Measurements from ENCODE around the gene KAZN.

Gene KAZN

DNA sequence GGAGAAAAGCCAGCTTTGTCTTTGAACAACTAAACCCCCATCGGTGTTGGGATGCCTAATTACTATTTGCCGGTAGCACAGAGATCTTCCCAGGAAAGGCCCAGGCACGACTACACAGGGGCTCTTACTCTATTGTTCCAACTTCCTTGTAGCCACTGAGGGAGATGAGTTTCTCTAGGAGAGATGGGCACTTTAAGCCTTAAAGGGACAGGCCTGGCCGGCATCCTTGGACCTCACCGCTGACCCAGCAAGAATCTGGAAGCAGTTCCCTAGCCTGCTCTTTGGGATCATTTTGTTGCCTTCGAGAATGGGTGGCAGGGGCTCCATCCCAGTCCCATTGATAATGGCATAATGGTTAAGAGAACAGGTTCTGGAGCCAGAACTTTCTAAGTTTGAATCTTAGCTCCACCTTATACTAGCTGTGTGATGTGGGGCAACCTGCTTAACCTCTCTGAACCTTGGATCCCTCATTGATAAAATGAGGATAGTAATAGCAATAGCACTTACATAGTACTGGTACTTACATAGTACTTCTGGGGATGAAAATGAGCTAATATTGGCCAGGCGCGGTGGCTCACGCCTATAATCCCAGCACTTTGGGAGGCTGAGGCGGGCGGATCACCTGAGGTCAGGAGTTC, 316.0 kb downstream of the KAZN start:
- TF ChIP-seq PPARA (CRISPR knock-in tag; IDR thresholded peaks at IDR 0.05; ENCODE audit: borderline replicate concordance) (no peak), ZC3H10 (CRISPR knock-in tag; IDR thresholded peaks at IDR 0.05) (no peak), ARNTL (CRISPR knock-in tag; IDR thresholded peaks at IDR 0.05; ENCODE audit: borderline replicate concordance, low read depth) (no peak), ISL1 (CRISPR knock-in tag; IDR thresholded peaks at IDR 0.05) (no peak), SNAI2 (CRISPR knock-in tag; IDR thresholded peaks at IDR 0.05) (no peak), ZNF565 (CRISPR knock-in tag; conservative IDR thresholded peaks at IDR 0.05; ENCODE audit: low read depth) (no peak), TCF4 (CRISPR knock-in tag; IDR thresholded peaks at IDR 0.05; ENCODE audit: borderline replicate concordance) (no peak), GLIS3 (CRISPR knock-in tag; IDR thresholded peaks at IDR 0.05) (no peak), BACH2 (CRISPR knock-in tag; IDR thresholded peaks at IDR 0.05; ENCODE audit: borderline replicate concordance) (no peak), TOX (CRISPR knock-in tag; IDR thresholded peaks at IDR 0.05; ENCODE audit: borderline replicate concordance) (no peak), TSHZ2 (CRISPR knock-in tag; IDR thresholded peaks at IDR 0.05) (no peak), ZNF8 (CRISPR knock-in tag; IDR thresholded peaks at IDR 0.05) (no peak)
- TF ChIP-seq, protein P1, sequence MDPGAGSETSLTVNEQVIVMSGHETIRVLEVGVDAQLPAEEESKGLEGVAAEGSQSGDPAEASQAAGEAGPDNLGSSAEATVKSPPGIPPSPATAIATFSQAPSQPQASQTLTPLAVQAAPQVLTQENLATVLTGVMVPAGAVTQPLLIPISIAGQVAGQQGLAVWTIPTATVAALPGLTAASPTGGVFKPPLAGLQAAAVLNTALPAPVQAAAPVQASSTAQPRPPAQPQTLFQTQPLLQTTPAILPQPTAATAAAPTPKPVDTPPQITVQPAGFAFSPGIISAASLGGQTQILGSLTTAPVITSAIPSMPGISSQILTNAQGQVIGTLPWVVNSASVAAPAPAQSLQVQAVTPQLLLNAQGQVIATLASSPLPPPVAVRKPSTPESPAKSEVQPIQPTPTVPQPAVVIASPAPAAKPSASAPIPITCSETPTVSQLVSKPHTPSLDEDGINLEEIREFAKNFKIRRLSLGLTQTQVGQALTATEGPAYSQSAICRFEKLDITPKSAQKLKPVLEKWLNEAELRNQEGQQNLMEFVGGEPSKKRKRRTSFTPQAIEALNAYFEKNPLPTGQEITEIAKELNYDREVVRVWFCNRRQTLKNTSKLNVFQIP (CRISPR knock-in tag; IDR thresholded peaks at IDR 0.05; ENCODE audit: borderline replicate concordance, low read depth): no peak
- TF ChIP-seq, protein P2, sequence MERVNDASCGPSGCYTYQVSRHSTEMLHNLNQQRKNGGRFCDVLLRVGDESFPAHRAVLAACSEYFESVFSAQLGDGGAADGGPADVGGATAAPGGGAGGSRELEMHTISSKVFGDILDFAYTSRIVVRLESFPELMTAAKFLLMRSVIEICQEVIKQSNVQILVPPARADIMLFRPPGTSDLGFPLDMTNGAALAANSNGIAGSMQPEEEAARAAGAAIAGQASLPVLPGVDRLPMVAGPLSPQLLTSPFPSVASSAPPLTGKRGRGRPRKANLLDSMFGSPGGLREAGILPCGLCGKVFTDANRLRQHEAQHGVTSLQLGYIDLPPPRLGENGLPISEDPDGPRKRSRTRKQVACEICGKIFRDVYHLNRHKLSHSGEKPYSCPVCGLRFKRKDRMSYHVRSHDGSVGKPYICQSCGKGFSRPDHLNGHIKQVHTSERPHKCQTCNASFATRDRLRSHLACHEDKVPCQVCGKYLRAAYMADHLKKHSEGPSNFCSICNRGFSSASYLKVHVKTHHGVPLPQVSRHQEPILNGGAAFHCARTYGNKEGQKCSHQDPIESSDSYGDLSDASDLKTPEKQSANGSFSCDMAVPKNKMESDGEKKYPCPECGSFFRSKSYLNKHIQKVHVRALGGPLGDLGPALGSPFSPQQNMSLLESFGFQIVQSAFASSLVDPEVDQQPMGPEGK (CRISPR knock-in tag; IDR thresholded peaks at IDR 0.05; ENCODE audit: borderline replicate concordance): no peak
- no peak for ATAC-seq

- no peak for TF ChIP-seq ESRRG (CRISPR knock-in tag; IDR thresholded peaks at IDR 0.05)
- TF ChIP-seq ZC3H10 (CRISPR knock-in tag; IDR thresholded peaks at IDR 0.05): no peak
- no peak for TF ChIP-seq OSR1 (CRISPR knock-in tag; IDR thresholded peaks at IDR 0.05)
- TF ChIP-seq PPARA (CRISPR knock-in tag; IDR thresholded peaks at IDR 0.05; ENCODE audit: borderline replicate concordance): no peak
- TF ChIP-seq ARNTL (CRISPR knock-in tag; IDR thresholded peaks at IDR 0.05; ENCODE audit: borderline replicate concordance, low read depth): no peak
- TF ChIP-seq, protein P1 (CRISPR knock-in tag; IDR thresholded peaks at IDR 0.05; ENCODE audit: borderline replicate concordance, low read depth): no peak
- no peak for TF ChIP-seq TSHZ2 (CRISPR knock-in tag; IDR thresholded peaks at IDR 0.05)
- peak; percentile 94 for ATAC-seq
Observed at GRCh38 chr1:14915356-14916054, 317.0 kb downstream of the KAZN start.

GRCh38 chr1:14919289-14919688, 320.8 kb downstream of the KAZN start:
- no peak for ATAC-seq
- TF ChIP-seq, protein P3, sequence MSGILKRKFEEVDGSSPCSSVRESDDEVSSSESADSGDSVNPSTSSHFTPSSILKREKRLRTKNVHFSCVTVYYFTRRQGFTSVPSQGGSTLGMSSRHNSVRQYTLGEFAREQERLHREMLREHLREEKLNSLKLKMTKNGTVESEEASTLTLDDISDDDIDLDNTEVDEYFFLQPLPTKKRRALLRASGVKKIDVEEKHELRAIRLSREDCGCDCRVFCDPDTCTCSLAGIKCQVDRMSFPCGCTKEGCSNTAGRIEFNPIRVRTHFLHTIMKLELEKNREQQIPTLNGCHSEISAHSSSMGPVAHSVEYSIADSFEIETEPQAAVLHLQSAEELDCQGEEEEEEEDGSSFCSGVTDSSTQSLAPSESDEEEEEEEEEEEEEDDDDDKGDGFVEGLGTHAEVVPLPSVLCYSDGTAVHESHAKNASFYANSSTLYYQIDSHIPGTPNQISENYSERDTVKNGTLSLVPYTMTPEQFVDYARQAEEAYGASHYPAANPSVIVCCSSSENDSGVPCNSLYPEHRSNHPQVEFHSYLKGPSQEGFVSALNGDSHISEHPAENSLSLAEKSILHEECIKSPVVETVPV (CRISPR knock-in tag; IDR thresholded peaks at IDR 0.05): no peak
- TF ChIP-seq SNAI2 (CRISPR knock-in tag; IDR thresholded peaks at IDR 0.05): no peak
- TF ChIP-seq CSDC2 (CRISPR knock-in tag; IDR thresholded peaks at IDR 0.05): no peak
- no peak for TF ChIP-seq ZNF8 (CRISPR knock-in tag; IDR thresholded peaks at IDR 0.05)
- TF ChIP-seq ESRRG (CRISPR knock-in tag; IDR thresholded peaks at IDR 0.05): no peak
- TF ChIP-seq, protein P4, sequence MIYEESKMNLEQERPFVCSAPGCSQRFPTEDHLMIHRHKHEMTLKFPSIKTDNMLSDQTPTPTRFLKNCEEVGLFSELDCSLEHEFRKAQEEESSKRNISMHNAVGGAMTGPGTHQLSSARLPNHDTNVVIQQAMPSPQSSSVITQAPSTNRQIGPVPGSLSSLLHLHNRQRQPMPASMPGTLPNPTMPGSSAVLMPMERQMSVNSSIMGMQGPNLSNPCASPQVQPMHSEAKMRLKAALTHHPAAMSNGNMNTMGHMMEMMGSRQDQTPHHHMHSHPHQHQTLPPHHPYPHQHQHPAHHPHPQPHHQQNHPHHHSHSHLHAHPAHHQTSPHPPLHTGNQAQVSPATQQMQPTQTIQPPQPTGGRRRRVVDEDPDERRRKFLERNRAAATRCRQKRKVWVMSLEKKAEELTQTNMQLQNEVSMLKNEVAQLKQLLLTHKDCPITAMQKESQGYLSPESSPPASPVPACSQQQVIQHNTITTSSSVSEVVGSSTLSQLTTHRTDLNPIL (CRISPR knock-in tag; IDR thresholded peaks at IDR 0.05; ENCODE audit: low read depth): no peak
- TF ChIP-seq ARNTL (CRISPR knock-in tag; IDR thresholded peaks at IDR 0.05; ENCODE audit: borderline replicate concordance, low read depth): no peak
- no peak for TF ChIP-seq PPARA (CRISPR knock-in tag; IDR thresholded peaks at IDR 0.05; ENCODE audit: borderline replicate concordance)
- no peak for TF ChIP-seq OSR1 (CRISPR knock-in tag; IDR thresholded peaks at IDR 0.05)
